Erythroblast (primary cell): ENCODE measurements around the gene IFI27L2.

Source experiments
- GATA1 ChIP-seq: IDR thresholded peaks from 2 replicates; pipeline ENCODE4 v1.6.1; 2011; ENCODE audit warnings: low read depth, mild to moderate bottlenecking, control low read depth, low read length, moderate library complexity
- POLR2A ChIP-seq: IDR thresholded peaks from 2 replicates; pipeline ENCODE4 v1.6.1; 2011; ENCODE audit warnings: mild to moderate bottlenecking, low read length

- TF ChIP-seq POLR2A (no peak), GATA1 (no peak)
Observed at GRCh38 chr14:94104731-94105130, 24.7 kb downstream of the IFI27L2 start.
